HG03521 (cell line): Measurements from ENCODE around the gene ASH1L.
A peak's percentile ranks its signal among the peaks of the same experiment; 100 is the strongest.
"Not testable (repeated sequence)": the region's sequence is repeated elsewhere in the genome, so short reads cannot be mapped to it uniquely, and the experiment has no call there.

Experiments
- ATAC-seq: cut with Tn5 transposase; IDR thresholded peaks from one replicate; pipeline ENCODE4 v1.9.1; 2021; ENCODE audit warnings: mild to moderate bottlenecking, moderate library complexity; ENCODE audit not compliant: unreplicated experiment

The ASH1L gene

DNA sequence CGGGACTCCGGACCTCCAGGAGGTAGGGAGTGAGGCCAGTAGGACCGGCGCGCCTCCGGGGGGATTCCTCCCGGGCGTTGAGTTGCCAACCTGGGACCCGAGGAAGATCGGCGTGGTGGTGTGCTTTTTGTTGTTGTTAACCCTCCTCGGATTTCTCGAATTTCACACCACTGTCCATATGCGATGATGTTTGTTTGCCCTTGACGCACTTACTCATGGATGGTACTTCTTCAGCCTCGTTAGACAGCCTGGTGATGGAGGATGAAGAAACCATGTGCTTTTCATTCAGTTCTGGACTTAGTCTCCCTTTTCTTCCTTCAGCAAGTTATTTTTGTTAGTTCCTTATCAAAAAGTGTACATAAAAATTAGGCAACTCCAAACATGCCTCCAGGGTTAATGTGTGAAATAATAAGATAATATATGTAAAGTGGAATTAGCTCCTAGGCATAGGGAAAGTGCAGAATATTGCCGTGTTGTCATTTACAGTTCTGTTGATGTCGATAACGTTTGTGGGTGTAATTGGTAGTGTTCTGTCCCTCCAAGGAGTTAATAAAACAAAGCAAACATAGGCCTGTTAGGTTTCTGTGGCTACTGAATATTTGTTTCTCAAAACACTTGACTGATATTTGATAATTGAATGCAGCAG is 897 bp upstream of the ASH1L start:
- ATAC-seq = not testable (repeated sequence)

DNA sequence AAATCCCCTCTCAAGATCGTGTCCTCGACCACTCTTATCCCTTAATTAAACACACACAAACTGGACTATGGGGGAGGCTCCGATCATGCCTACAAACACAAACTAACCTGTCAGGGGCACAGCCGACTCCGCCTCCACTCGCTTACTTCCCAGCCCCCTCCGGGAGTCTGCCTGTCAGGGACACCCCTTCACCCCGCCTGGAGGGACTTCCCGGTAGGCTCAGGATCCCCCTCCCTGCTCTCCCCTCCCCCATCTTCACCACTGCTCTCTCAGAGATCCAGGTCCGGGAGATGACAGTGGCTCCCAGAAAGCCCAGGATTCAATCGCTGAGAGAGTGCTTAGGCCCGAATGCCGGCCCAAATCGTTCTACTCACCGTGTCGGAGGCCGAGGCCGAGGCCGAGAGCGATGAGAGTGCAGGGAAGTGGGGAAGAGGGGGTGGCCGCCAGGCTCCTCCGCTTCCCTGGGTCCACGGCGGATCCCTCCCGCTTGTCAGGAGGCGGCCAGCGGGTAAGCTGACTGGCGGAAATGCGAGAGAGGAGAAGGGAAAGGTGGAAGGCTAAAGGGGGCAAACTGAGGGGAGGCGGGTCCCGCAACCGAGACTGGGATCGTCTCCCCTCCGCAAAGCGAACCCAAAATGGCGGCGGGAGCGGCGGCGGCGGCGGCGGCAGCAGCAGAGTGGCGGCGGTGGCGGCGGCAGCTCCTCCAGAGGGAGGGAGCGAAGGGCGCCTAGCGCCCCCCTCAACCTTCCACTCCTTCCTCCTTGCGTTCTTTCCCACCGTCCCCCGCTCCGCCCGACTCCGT is 623 bp downstream of the ASH1L start:
- ATAC-seq = peak; percentile 30

GRCh38 chr1:155555915-155556314 is 6.7 kb downstream of the ASH1L start:
- no peak for ATAC-seq

GRCh38 chr1:155553349-155553748 is 9.3 kb downstream of the ASH1L start:
- no peak for ATAC-seq

DNA sequence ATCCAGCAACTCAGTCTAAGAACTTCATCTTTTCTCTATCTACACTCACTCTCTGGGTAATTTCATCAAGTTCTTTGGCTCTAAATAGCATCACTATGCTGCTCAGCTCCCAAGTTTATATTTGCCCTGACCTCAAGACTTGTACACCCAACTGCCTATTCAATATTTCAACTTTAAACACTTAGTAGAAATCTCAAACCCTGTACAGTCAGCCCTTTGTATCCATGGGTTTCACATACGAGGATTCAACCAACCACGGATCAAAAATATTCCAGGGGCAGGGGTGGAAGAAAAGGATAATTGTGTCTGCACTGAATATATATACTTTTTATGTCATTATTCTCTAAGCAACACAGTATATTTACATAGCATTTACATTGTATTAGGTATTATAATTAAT is 13.9 kb downstream of the ASH1L start:
- no peak for ATAC-seq

GRCh38 chr1:155540000-155540874 is 22.4 kb downstream of the ASH1L start:
- ATAC-seq = no peak

GRCh38 chr1:155537193-155537592 is 25.4 kb downstream of the ASH1L start:
- no peak for ATAC-seq

GRCh38 chr1:155531624-155532023 is 31.0 kb downstream of the ASH1L start:
- no peak for ATAC-seq

DNA sequence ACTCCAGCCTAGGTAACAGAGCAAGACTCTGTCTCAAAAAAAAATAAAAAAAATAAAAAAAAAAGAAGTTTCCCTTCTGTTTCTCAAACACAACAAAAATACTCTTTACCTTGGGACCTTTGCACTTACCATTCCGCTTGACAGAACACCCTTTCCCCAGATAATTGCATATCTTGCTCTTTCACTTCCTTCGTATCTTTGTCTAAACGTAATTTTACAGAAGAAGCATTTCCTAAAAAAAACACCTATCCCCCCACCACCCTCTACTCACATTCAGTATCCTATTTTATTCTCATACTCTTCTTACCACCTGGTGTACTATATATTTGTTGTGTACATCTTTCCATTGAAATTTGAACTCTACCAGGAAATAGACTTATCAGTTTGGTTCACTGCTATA is 32.7 kb downstream of the ASH1L start:
- no peak for ATAC-seq

DNA sequence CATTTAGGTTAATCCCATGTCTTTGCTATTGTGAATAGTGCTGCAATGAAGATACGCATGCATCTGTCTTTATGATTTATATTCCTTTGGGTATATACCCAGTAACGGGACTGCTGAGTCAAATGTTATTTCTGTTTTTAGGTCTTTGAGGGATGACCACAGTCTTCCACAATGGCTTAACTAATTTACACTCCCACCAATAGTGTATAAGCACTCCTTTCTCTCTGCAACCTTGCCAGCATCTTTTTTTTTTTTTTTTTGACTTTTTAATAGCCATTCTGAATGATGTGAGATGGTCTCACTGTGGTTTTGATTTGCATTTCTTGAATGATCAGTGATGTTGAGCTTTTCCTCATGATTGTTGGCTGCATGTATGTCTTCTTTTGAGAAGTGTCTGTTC is 33.5 kb downstream of the ASH1L start:
- no peak for ATAC-seq

DNA sequence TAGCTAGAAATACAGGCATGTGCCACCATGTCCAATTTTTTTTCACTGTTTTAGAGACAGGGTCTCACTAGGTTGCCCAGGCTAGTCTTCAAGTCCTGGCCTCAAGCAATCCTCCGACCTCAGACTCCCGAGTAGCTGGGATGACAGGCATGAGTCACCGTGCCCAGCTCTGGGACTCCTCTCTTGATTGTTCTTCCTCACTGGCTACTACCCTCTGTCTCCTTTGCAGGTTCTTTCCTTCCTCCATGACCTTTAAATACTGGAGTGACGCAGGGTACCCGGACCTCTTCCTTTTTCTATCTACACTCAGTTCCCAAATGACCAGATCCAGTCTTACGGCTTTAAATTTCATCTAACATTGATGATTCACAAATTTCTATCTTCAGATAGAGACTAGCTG is 34.9 kb downstream of the ASH1L start:
- ATAC-seq = no peak

- no peak for ATAC-seq
Measured at GRCh38 chr1:155526356-155526755, 36.2 kb downstream of the ASH1L start.

DNA sequence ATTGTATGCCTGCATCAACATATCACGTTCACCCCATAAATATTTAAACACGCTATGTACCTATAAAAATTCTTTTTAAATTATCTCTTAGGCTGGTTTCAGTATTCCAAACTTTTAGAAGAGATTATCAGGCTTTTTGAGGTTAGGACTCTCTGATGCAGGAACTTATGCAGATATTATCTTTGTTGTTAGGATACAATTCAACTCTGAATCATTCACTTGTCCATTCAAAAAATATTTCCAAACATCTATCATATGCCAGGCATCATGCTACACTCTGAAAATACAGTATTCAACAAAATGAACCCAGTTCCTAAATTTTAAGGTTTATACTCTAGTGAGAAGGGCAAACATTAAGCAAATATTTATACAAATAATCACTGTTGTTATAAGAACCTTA is 40.5 kb downstream of the ASH1L start:
- no peak for ATAC-seq

- ATAC-seq = no peak
Measured at GRCh38 chr1:155518484-155518883, 44.1 kb downstream of the ASH1L start.

DNA sequence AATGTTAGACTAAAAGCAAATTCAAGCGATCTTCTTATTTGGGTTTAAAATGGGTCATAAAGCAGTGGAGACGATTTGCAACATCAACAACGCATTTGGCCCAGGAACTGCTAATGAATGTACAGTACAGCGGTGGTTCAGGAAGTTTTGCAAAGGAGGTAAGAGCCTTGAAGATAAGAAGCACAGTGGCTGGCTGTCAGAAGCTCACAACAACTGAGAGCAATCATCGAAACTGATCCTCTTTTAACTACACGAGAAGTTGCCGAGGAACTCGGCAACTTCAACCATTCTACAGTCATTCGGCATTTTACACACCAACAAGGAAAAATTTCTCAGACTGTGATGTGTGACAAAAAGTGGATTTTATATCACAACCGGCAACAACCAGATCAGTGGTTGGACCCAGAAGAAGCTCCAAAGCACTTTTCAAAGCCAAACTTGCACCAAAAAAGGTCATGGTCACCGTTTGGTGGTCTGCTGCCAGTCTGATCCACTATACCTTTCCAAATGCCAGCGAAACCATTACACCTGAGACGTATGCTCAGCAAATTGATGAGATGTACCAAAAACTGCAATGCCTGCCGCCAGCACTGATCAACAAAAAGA is 47.9 kb downstream of the ASH1L start:
- ATAC-seq = no peak

DNA sequence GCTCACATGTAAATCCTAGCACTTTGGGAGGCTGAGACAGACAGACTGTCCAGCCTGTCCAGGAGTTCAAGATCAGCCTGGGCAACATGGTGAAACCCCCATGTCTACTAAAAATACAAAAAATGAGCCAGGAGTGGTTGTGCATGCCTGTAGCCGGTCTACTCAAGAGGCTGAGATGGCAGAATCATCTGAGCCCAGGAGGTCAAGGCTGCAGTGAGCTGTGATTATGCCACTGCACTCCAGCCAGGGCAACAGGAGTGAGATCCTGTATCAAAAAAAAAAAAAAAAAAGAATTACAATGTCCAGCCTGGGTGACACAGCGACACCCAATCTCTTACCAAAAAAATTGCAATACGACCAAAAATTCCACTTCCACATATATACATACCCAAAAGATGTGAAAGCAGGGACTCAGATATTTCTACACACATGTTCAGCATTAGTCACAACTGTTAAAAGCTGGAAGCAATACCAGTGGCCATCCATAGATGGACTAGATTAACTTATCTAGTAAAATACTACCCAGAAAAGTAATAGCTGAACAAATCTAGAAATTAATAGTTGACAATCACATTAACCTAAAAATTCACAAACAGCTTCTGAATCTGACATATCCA is 49.2 kb downstream of the ASH1L start:
- no peak for ATAC-seq

GRCh38 chr1:155511385-155511784 is 51.2 kb downstream of the ASH1L start:
- not testable (repeated sequence) for ATAC-seq

- no peak for ATAC-seq
Measured at GRCh38 chr1:155509064-155509463, 53.5 kb downstream of the ASH1L start.

- ATAC-seq = no peak
Measured at GRCh38 chr1:155507945-155508344, 54.7 kb downstream of the ASH1L start.

DNA sequence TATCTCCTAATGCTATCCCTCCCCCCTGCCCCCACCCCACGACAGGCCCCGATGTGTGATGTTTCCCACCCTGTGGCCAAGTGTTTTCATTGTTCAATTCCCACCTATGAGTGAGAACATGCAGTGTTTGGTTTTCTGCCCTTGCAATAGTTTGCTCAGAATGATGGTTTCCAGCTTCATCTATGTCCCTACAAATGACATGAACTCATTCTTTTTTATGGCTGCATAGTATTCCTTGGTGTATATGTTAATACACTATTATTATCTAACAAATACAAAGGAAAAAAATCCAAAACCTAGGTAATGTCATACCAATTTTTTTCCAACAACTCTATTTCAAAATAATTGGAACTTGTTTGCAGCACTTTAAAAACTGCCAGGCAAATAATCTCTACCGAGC is 56.6 kb downstream of the ASH1L start:
- ATAC-seq = not testable (repeated sequence)

GRCh38 chr1:155504207-155504606 is 58.4 kb downstream of the ASH1L start:
- ATAC-seq = no peak
